K562 (cell line): ENCODE results near the gene MICAL2. TPM values are rescaled to one million over a fixed set of nuclear protein-coding genes. Genes with fewer than 3 reads are reported as not detected.
A peak's percentile ranks its signal among the peaks of the same experiment; 100 is the strongest.

Experiments
- ATAC-seq: fragments of 200-7000 bp; cut with Tn5 transposase; 3 replicates; pipeline ENCODE4 v1.9.1; 2020; ENCODE audit warnings: moderate library complexity
- BruUV-seq: library from RNA; stranded (reverse); fragments of 400-500 nt; replicated peaks from 2 replicates; lab custom pipeline; 2021; lab: Mats Ljungman, UMichigan
- CTCF ChIA-PET: fragments of 300-600 bp; formaldehyde crosslinking; extraction: SDS; loops from one replicate; lab custom pipeline; 2021; ENCODE audit warnings: low intra/inter-chr PET ratio; lab: Yijun Ruan, JAX
- POLR2A ChIA-PET: fragments of 300-600, 350-650 bp; sonication (Branson Sonifier 250); formaldehyde crosslinking; extraction: SDS; loops from one replicate; lab custom pipeline; 2021; ENCODE audit warnings: antibody characterized with exemption, inconsistent platforms; lab: Yijun Ruan, JAX
- DNase-seq, 4 experiments: peaks; one replicate each; pipeline versions ENCODE4 v3.0.0 to v3.0.0-alpha.2; 2011 to 2018; ENCODE audit warnings: low spot score in 3 of 4, mixed read lengths in 3 of 4; ENCODE audit errors: extremely low read depth in 1 of 4
- FAIRE-seq: peaks from 2 replicates; lab custom pipeline; 2011; peaks lifted over from hg19 to GRCh38; lab: Jason Lieb, UNC
- H2AFZ ChIP-seq: 2 replicates; pipeline ENCODE4 v1.6.0; 2011; ENCODE audit warnings: low read depth, low read length, control low read depth, inconsistent platforms
- H3K27ac ChIP-seq: fragments of 200-600 bp; 3 replicates; pipeline ENCODE4 v1.8.0; 2011; ENCODE audit warnings: low read depth, mild to moderate bottlenecking, control low read depth, inconsistent platforms, low read length, moderate library complexity, mixed read lengths; ENCODE audit errors: extremely low read depth
- H3K27me3 ChIP-seq, 2 experiments: fragments of 300-600 bp in 1 of 2; 2 replicates in 1 of 2; 3 replicates in 1 of 2; pipeline versions ENCODE4 v1.6.0 to v1.8.0; 2011; ENCODE audit warnings: inconsistent platforms in 2 of 2, low read length in 2 of 2, mild to moderate bottlenecking in 1 of 2, mixed read lengths in 1 of 2, moderate library complexity in 1 of 2; ENCODE audit not compliant: control insufficient read depth in 2 of 2, insufficient read depth in 2 of 2
- H3K36me3 ChIP-seq: fragments of 300-600 bp; 3 replicates; pipeline ENCODE4 v1.8.0; 2011; ENCODE audit warnings: mild to moderate bottlenecking, low read length, inconsistent platforms; ENCODE audit not compliant: control insufficient read depth, insufficient read depth
- H3K4me1 ChIP-seq, 2 experiments: fragments of 200-600 bp in 1 of 2; replicated peaks in 1 of 2; 2 replicates in 1 of 2; 3 replicates in 1 of 2; pipeline versions ENCODE4 v1.5.1 to v1.8.0; 2011; ENCODE audit warnings: inconsistent platforms in 2 of 2, low read length in 2 of 2, mild to moderate bottlenecking in 1 of 2, mixed read lengths in 1 of 2, moderate library complexity in 1 of 2; ENCODE audit not compliant: control insufficient read depth in 2 of 2, insufficient read depth in 2 of 2
- H3K4me2 ChIP-seq: 2 replicates; pipeline ENCODE4 v1.6.1; 2011; ENCODE audit warnings: low read length, control low read depth, inconsistent platforms, mixed read lengths; ENCODE audit not compliant: insufficient read depth
- H3K4me3 ChIP-seq: fragments of 200-600 bp; sonication (generic), shearing (Covaris generic); 2 replicates; pipeline ENCODE4 v1.5.1; 2016; ENCODE audit warnings: control low read depth, inconsistent platforms
- H3K79me2 ChIP-seq: fragments of 200-600 bp; 3 replicates; pipeline ENCODE4 v1.8.0; 2011; ENCODE audit warnings: low read length, inconsistent platforms; ENCODE audit not compliant: control insufficient read depth, insufficient read depth
- H3K9ac ChIP-seq, 2 experiments: 2 replicates each; pipeline versions ENCODE4 v1.6.0 to v1.6.1; 2011; ENCODE audit warnings: low read depth in 2 of 2, low read length in 2 of 2, control low read depth in 1 of 2, inconsistent platforms in 1 of 2, mild to moderate bottlenecking in 1 of 2, mixed read lengths in 1 of 2; ENCODE audit not compliant: insufficient read depth in 1 of 2
- H3K9me1 ChIP-seq: one replicate; pipeline ENCODE4 v1.6.0; 2011; ENCODE audit warnings: inconsistent platforms, mild to moderate bottlenecking, low read length, moderate library complexity; ENCODE audit not compliant: control insufficient read depth, insufficient read depth
- H3K9me3 ChIP-seq: replicated peaks from 2 replicates; pipeline ENCODE4 v1.5.1; 2011; ENCODE audit warnings: low read depth, low read length, inconsistent platforms; ENCODE audit not compliant: control insufficient read depth, insufficient read depth
- H4K20me1 ChIP-seq: replicated peaks from 2 replicates; pipeline ENCODE4 v1.6.1; 2011; ENCODE audit warnings: low read length, inconsistent platforms, mixed read lengths; ENCODE audit not compliant: control insufficient read depth, insufficient read depth
- CEBPZ ChIP-seq: fragments of 150-350 bp; IDR thresholded peaks from 2 replicates; pipeline ENCODE4 v1.6.1; 2014; ENCODE audit warnings: low read depth, mild to moderate bottlenecking, low read length, borderline replicate concordance
- GTF3C2 ChIP-seq: IDR thresholded peaks from 3 replicates; pipeline ENCODE4 v1.6.1; 2011; ENCODE audit warnings: borderline replicate concordance, mild to moderate bottlenecking, moderate library complexity; ENCODE audit not compliant: insufficient read length; ENCODE audit errors: extremely low read depth
- PBX2 ChIP-seq, 2 experiments: IDR thresholded peaks in 1 of 2; conservative IDR thresholded peaks in 1 of 2; 2 replicates each; pipeline ENCODE4 v1.6.1; 2016; ENCODE audit warnings: low read depth in 2 of 2, mild to moderate bottlenecking in 1 of 2, missing compliant biosample characterization in 1 of 2, missing genetic modification characterization in 1 of 2, moderate library complexity in 1 of 2
- WGBS: fragments of 100-300 bp; shearing (Covaris generic); methylation state at CpG from one replicate; pipeline ENCODE4 v1.1.6; 2016; ENCODE audit warnings: low coverage, mixed read lengths; ENCODE audit not compliant: insufficient coverage; ENCODE audit errors: missing lambda C conversion rate; 5-methylcytosine and 5-hydroxymethylcytosine counted together
- in situ Hi-C: fragments of 300-500 bp; cut with MboI; formaldehyde crosslinking; loops from 4 replicates; pipeline ENCODE4 v1.15.0; 2018; ENCODE audit warnings: inconsistent platforms, mixed read lengths
- intact Hi-C: fragments of 100-400 bp; cut with micrococcal nuclease; formaldehyde crosslinking; loops from 2 replicates; pipeline ENCODE4 v1.14.2; 2022
- polyA plus RNA-seq, 8 experiments: library from polyadenylated mRNA; depleted of rRNA in 4 of 8; stranded (reverse) in 5 of 8; unstranded in 3 of 8; fragments of >200 nt; fragmentation: Nextera tagmentation in 2 of 8; fragmentation: Illumina TruSeq in 1 of 8; extraction: Ambion mirVana in 2 of 8; extraction: Trizol in 1 of 8; gene quantifications; 2 replicates each; pipeline versions ENCODE4 v1.2.1 to v1.2.3, GENCODE V29; 2011 to 2014; ENCODE audit warnings: inconsistent platforms in 1 of 8, missing spikeins in 1 of 8
- total RNA-seq, 7 experiments: library from RNA; depleted of rRNA in 6 of 7; stranded (reverse); fragments of >200 nt in 6 of 7; fragmentation: Illumina TruSeq in 2 of 7; extraction: Trizol in 2 of 7; gene quantifications; 2 replicates each; pipeline versions ENCODE4 v1.2.1 to v1.2.3, GENCODE V29; 2011 to 2021; ENCODE audit warnings: low replicate concordance in 1 of 7

Gene MICAL2
- total and polyA plus RNA-seq, 9 of the 15 experiments (the other 6 are each of a cell fraction or from before 2014, with no cell fraction given): 4.7 to 64.2 (median 33.6) TPM

- FAIRE-seq (no peak), ATAC-seq (no peak), DNase-seq (no peak)
- H3K27me3 ChIP-seq: no peaks in the 10 kb centered on the region
- TF ChIP-seq GTF3C2: no peak
- TF ChIP-seq CEBPZ: no peak
- TF ChIP-seq PBX2 (CRISPR knock-in tag; IDR thresholded peaks at IDR 0.05; ENCODE audit: low read depth): no peak
- no peak for TF ChIP-seq PBX2 (tag; conservative IDR thresholded peaks at IDR 0.05; ENCODE audit: low read depth)
- H3K4me3 ChIP-seq: no peak overlapping the region
- ChIA-PET CTCF (no interaction called here), POLR2A (no interaction called here)
- peaks cover 15 to 16% of the 10 kb centered on the region in 2 experiments; a peak in 4 of 5 replicates for H3K4me1 ChIP-seq
- intact Hi-C loops: no loop called here
- H3K27ac ChIP-seq: no peak overlapping the region
- BruUV-seq: no TSS peak
- no peaks in the 10 kb centered on the region for H3K9me3 ChIP-seq
- H4K20me1 ChIP-seq: no peaks in the 10 kb centered on the region
- no peak overlapping the region for H2AFZ ChIP-seq
- no peak overlapping the region for H3K4me2 ChIP-seq
- 0 out of 4 replicates have a peak overlapping the region, but pooled peaks of 1 of the 2 experiments have one; percentile 14 for H3K9ac ChIP-seq
- in situ Hi-C loops: no loop called here
- 91% methylated on average over 7 of the region's 7 CpGs for WGBS
- peaks cover 45% of the 10 kb centered on the region for H3K36me3 ChIP-seq
- H3K79me2 ChIP-seq: no peaks in the 10 kb centered on the region
- H3K9me1 ChIP-seq: no peaks in the 10 kb centered on the region
Measured at GRCh38 chr11:12240677-12241076, 130.3 kb downstream of the MICAL2 start.
